ENCODE measurements around the gene HLA-DPA1. TPM values are rescaled to one million over a fixed set of nuclear protein-coding genes. Genes with fewer than 3 reads are reported as not detected.
"Not testable (repeated sequence)": the region's sequence is repeated elsewhere in the genome, so short reads cannot be mapped to it uniquely, and the experiment has no call there.

Gene HLA-DPA1
- total and polyA plus RNA-seq, 11 donors, result 18.2 to 438 (median 39.9) TPM

DNA sequence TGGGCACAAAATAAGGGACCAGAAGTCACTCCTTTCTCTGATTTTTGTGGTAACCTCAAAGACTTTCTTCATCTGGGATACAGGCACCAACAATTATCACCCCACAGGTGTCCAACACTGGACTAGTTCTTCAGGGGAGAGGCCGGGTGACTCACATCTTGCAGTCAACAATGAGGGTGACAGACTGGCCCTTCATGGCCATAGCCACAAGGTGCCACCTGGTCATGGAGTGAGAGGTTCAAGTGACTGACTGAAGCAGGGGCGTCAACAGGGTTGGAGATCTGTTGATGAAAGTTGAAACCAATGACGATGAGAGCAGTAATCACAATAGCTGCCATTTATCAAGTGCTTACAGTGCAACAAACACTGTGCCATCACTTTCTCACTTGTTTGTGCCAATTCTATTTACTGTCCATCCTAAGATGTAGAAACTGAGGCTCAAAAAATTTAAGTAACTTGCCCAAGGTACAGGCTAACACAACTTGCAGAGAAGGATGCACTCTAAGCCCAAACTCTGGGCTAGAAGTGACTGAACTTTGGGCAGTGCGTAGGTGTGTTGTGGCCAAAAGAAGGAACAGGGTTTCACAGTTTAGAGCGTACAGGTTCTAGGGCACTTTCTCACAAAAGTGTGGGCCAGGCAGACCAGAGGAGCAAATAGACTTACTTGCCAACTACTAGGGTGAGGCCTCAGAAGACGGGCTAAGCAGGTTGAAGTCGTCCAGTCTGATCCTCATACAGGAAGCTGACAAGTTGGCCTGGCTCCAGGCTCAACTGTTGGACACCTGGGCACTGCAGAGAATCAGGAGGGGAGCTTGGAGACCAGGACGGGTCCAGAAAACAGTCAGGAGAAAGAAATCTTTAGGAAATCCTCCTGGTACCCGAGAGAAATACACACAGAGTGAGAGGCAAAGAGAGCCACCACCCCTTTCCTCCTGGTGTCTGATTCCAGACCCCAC is 32.7 kb upstream of the HLA-DPA1 start:
- TF ChIP-seq, protein P1, sequence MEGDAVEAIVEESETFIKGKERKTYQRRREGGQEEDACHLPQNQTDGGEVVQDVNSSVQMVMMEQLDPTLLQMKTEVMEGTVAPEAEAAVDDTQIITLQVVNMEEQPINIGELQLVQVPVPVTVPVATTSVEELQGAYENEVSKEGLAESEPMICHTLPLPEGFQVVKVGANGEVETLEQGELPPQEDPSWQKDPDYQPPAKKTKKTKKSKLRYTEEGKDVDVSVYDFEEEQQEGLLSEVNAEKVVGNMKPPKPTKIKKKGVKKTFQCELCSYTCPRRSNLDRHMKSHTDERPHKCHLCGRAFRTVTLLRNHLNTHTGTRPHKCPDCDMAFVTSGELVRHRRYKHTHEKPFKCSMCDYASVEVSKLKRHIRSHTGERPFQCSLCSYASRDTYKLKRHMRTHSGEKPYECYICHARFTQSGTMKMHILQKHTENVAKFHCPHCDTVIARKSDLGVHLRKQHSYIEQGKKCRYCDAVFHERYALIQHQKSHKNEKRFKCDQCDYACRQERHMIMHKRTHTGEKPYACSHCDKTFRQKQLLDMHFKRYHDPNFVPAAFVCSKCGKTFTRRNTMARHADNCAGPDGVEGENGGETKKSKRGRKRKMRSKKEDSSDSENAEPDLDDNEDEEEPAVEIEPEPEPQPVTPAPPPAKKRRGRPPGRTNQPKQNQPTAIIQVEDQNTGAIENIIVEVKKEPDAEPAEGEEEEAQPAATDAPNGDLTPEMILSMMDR (IDR thresholded peaks at IDR 0.05), result no peak
- TF ChIP-seq POLR2A (IDR thresholded peaks at IDR 0.05), result no peak
- WGBS, 4 donors, result 50 to 71% (median 62%) methylated on average over 9 of the region's 9 CpGs
- Histone ChIP-seq H3K27me3 (peaks cover 0 to 17% (median 0%) of the 10 kb centered on the region in 9 donors), H3K4me1 (no peaks in the 10 kb centered on the region), H3K36me3 (no peaks in the 10 kb centered on the region), H3K27ac (no peak overlapping the region), H3K9me3 (peaks cover 0 to 9% (median 2%) of the 10 kb centered on the region in 12 donors), H3K4me3 (no peak overlapping the region)
- DNase-seq (no peak), ATAC-seq (no peak)
- intact Hi-C loops (cut with DNase I), result loop anchor here in 1 of 10 donors (5.0 kb wide), 1 partner anchor 131 kb away; no protein-coding TSS in a partner anchor

DNA sequence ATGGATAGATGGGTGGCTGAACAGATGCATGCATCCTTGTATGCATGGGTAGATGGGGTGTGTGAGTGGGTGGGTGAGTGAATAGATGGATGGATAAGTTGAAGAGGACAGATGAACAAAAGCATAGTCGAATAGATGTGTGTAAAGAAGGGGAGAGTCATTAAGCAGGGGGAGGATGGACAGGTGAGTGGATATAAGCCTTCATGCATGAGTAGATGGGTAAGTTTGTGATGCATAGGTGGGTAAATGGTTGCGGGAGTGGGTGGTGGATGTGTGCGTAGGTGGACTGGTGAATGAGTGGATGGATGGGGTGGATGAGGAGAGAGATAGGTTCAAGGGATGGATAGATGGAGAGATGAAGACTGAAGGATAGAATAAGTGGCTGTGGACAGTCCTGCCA is 31.9 kb upstream of the HLA-DPA1 start:
- Histone ChIP-seq H3K27ac (no peak overlapping the region), H3K4me3 (no peak overlapping the region), H3K27me3 (peaks cover 0 to 17% (median 0%) of the 10 kb centered on the region in 9 donors), H3K36me3 (no peaks in the 10 kb centered on the region), H3K4me1 (no peaks in the 10 kb centered on the region), H3K9me3 (peaks cover 0 to 17% (median 5%) of the 10 kb centered on the region in 12 donors)
- ATAC-seq (no peak), DNase-seq (no peak)
- WGBS, 4 donors, result 61 to 91% (median 84%) methylated on average over 3 of the region's 3 CpGs
- intact Hi-C loops (cut with DNase I), result loop anchor here in 1 of 10 donors (5.0 kb wide), 1 partner anchor 132 kb away; no protein-coding TSS in a partner anchor
- TF ChIP-seq POLR2A (IDR thresholded peaks at IDR 0.05), result no peak
- TF ChIP-seq, protein P1 (IDR thresholded peaks at IDR 0.05), result no peak

DNA sequence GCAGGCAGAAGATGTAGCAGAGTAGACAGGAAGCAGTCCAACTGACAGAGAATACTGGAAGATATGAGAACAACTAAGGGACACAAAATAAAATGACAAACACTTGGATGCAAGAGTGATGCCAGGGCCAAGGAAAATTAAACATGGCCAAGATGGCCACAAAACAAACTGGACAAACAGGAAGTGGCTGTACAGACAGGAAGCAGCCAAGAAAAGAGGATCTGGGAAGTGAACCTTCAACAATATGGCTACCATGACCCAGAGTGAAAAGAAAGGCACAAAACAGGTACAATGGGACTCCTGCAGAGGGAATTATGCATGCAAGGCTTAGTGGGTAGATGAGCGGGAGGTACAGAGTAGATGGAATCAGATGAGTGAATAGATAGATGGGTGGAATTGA is 31.4 kb upstream of the HLA-DPA1 start:
- Histone ChIP-seq H3K4me3 (no peak overlapping the region), H3K4me1 (no peaks in the 10 kb centered on the region), H3K27ac (no peak overlapping the region), H3K9me3 (peaks cover 0 to 21% (median 6%) of the 10 kb centered on the region in 12 donors), H3K27me3 (peaks cover 0 to 15% (median 0%) of the 10 kb centered on the region in 9 donors), H3K36me3 (no peaks in the 10 kb centered on the region)
- intact Hi-C loops (cut with DNase I), result loop anchor here in 2 of 10 donors (5.0 kb wide), 2 partner anchors 132 to 183 kb away; no protein-coding TSS in a partner anchor
- no peak for TF ChIP-seq POLR2A (IDR thresholded peaks at IDR 0.05)
- TF ChIP-seq, protein P1 (IDR thresholded peaks at IDR 0.05), result no peak
- WGBS, 4 donors, result 87 to 95% (median 93%) methylated on average over 1 of the region's 1 CpG
- no peak for ATAC-seq
- no peak for DNase-seq

DNA sequence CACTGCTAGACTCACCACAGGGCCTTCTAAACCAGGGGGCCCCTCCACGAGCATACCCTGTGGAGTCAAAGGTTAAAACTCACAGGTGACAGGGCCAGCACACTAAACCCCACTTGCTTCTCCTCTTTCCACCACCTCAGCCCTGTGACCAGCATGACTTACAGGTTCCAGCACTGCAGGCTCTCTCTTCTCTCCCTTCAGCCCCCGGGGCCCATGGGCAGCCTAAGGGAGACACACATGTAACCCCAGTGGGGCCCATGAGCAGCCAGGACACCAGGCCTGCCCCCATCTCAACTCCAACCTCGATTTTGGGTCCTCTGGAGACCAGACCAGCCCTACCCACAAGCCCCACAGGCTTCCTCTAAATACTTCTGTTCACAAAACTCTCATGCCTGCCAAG is 30.3 kb upstream of the HLA-DPA1 start:
- Histone ChIP-seq H3K4me3 (no peak overlapping the region), H3K9me3 (peaks cover 0 to 27% (median 7%) of the 10 kb centered on the region in 12 donors), H3K4me1 (no peaks in the 10 kb centered on the region), H3K27ac (no peak overlapping the region), H3K27me3 (peaks cover 0 to 8% (median 0%) of the 10 kb centered on the region in 9 donors), H3K36me3 (no peaks in the 10 kb centered on the region)
- no peak for ATAC-seq
- intact Hi-C loops (cut with DNase I), result loop anchor here in 1 of 10 donors (5.0 kb wide), 1 partner anchor 181 kb away; no protein-coding TSS in a partner anchor
- WGBS, 4 donors, result 50 to 61% (median 56%) methylated on average over 2 to 3 of the region's 3 CpGs
- TF ChIP-seq POLR2A (IDR thresholded peaks at IDR 0.05), result no peak
- TF ChIP-seq, protein P1 (IDR thresholded peaks at IDR 0.05), result no peak
- DNase-seq, result no peak

DNA sequence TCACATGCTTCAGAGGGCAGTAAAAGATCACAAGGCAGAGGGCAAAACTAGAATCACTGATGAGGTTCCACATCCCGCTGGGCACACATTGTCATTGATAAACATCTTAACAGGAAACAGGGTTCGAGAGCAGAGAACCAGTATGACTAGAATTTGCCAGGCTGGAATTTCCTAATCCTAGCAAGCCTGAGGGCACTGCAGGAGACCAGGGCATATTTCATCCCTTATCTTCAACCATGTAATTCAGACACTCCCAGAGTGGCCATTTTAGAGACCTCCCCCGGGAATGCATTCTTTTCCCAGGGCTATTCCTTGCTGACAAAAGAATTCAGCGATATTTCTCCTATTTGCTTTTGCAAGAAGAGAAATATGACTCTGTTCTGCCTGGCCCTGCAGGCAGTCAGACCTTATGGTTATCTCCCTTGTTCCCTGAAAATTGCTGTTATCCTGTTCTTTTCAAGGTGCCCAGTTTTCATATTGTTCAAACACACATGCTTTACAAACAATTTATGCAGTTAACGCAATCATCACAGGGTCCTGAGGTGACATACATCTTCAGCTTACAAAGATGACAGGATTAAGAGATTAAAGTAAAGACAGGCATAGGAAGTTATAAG is 27.8 kb upstream of the HLA-DPA1 start:
- H3K4me1 ChIP-seq, H3K27me3 ChIP-seq, H3K27ac ChIP-seq, DNase-seq, H3K36me3 ChIP-seq, ATAC-seq, H3K4me3 ChIP-seq: not testable (repeated sequence)
- WGBS, 4 donors, result 53 to 75% (median 66%) methylated on average over 5 of the region's 5 CpGs
- H3K9me3 ChIP-seq, result peaks cover 0 to 34% (median 7%) of the 10 kb centered on the region in 12 donors
- intact Hi-C loops (cut with DNase I), result loop anchor here in 1 of 10 donors (5.0 kb wide), 1 partner anchor 179 kb away; no protein-coding TSS in a partner anchor

Measured in heart left ventricle (tissue), 16 donors.